Measurements from ENCODE around the gene PANX1. TPM values are rescaled to one million over a fixed set of nuclear protein-coding genes. Genes with fewer than 3 reads are reported as not detected.

The PANX1 gene
- total and polyA plus RNA-seq, 2 donors (not counting 1 experiment from before 2014, with no cell fraction given): 51.7 to 54.5 TPM

DNA sequence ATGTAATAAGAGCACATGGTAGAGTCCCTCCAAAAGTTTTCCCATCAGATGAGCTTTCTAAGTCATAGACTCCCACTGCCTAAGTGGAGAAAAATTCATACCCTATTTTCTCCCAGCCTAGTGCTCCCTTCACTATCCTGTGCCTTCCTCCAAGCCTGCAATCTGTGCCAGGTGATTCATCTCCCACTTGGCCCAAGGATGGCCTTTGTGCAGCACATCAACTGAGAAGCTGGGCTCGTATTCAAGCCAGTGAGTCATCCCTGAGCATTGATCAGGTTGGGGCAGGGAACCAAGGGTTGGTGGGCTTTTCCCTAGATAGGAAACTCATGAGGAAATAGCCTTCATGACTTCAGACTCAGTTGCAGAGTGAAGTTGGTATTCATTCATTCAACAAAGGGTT lies 64.6 kb downstream of the PANX1 start:
- TF ChIP-seq, protein P1, sequence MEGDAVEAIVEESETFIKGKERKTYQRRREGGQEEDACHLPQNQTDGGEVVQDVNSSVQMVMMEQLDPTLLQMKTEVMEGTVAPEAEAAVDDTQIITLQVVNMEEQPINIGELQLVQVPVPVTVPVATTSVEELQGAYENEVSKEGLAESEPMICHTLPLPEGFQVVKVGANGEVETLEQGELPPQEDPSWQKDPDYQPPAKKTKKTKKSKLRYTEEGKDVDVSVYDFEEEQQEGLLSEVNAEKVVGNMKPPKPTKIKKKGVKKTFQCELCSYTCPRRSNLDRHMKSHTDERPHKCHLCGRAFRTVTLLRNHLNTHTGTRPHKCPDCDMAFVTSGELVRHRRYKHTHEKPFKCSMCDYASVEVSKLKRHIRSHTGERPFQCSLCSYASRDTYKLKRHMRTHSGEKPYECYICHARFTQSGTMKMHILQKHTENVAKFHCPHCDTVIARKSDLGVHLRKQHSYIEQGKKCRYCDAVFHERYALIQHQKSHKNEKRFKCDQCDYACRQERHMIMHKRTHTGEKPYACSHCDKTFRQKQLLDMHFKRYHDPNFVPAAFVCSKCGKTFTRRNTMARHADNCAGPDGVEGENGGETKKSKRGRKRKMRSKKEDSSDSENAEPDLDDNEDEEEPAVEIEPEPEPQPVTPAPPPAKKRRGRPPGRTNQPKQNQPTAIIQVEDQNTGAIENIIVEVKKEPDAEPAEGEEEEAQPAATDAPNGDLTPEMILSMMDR (conservative IDR thresholded peaks at IDR 0.05 in 1 of 2, IDR thresholded peaks at IDR 0.05 in 1 of 2; ENCODE audit: low read depth in 1 of 2, low read length in 2 of 2): no peak
- no peak for TF ChIP-seq EZH2 (IDR thresholded peaks at IDR 0.05; ENCODE audit: low read length, missing control alignments)
- no peaks in the 10 kb centered on the region for H4K20me1 ChIP-seq (ENCODE audit: control insufficient read depth, extremely low read depth, insufficient read depth, low read length)
- peaks cover 13% of the 10 kb centered on the region for H3K4me1 ChIP-seq (ENCODE audit: control insufficient read depth, extremely low read depth, insufficient read depth, low read length)
- no peak overlapping the region for H2AFZ ChIP-seq (ENCODE audit: low read length)
- H3K27ac ChIP-seq (ENCODE audit: insufficient read depth, low read length): no peak overlapping the region
- DNase-seq (ENCODE audit: low read depth in 2 of 2): peak; percentile 77 to 92
- no peak overlapping the region for H3K9ac ChIP-seq (ENCODE audit: insufficient read depth, low read length)
- H3K9me3 ChIP-seq (ENCODE audit: control insufficient read depth, insufficient read depth, low read depth, low read length): no peaks in the 10 kb centered on the region
- H3K27me3 ChIP-seq (ENCODE audit: control insufficient read depth, insufficient read depth, low read length): no peaks in the 10 kb centered on the region
- H3K4me3 ChIP-seq (replicated peaks in 1 of 4; ENCODE audit: control extremely low read depth in 1 of 4, insufficient read depth in 1 of 4, low read depth in 3 of 4, low read length in 4 of 4): no peak overlapping the region
- no peaks in the 10 kb centered on the region for H3K79me2 ChIP-seq (ENCODE audit: control insufficient read depth, insufficient read depth, low read length)
- no peaks in the 10 kb centered on the region for H3K36me3 ChIP-seq (ENCODE audit: control insufficient read depth, insufficient read depth, low read length)
- no peak overlapping the region for H3K4me2 ChIP-seq (ENCODE audit: extremely low read depth, insufficient read depth, low read length)

DNA sequence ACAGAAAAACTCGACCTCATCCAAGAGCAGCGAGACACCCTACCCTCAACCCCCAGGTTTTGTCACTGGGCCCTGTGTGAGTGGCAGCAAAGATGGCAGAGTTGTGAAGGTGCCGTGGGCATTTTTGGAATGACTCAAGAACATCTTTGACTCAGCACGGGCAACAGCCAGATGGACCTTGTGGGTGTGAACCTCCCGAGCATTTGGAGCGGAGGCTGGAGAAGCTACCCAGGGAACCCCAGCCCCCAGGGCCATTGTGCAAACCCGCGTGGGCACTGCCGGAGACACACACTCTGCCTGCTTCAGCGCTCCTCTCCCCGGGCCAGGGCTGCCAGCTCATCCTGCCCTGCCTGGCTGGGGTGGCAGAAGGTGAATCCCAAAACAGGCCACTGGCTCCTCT lies 66.1 kb downstream of the PANX1 start:
- TF ChIP-seq, protein P1 (conservative IDR thresholded peaks at IDR 0.05 in 1 of 2, IDR thresholded peaks at IDR 0.05 in 1 of 2; ENCODE audit: low read depth in 1 of 2, low read length in 2 of 2): no peak
- TF ChIP-seq EZH2 (IDR thresholded peaks at IDR 0.05; ENCODE audit: low read length, missing control alignments): no peak
- Histone ChIP-seq H3K9ac (ENCODE audit: insufficient read depth, low read length) (no peak overlapping the region), H4K20me1 (ENCODE audit: control insufficient read depth, extremely low read depth, insufficient read depth, low read length) (no peaks in the 10 kb centered on the region), H3K4me2 (ENCODE audit: extremely low read depth, insufficient read depth, low read length) (no peak overlapping the region), H3K9me3 (ENCODE audit: control insufficient read depth, insufficient read depth, low read depth, low read length) (no peaks in the 10 kb centered on the region), H3K27ac (ENCODE audit: insufficient read depth, low read length) (no peak overlapping the region), H3K27me3 (ENCODE audit: control insufficient read depth, insufficient read depth, low read length) (no peaks in the 10 kb centered on the region), H3K4me1 (ENCODE audit: control insufficient read depth, extremely low read depth, insufficient read depth, low read length) (peaks cover 23% of the 10 kb centered on the region), H3K79me2 (ENCODE audit: control insufficient read depth, insufficient read depth, low read length) (no peaks in the 10 kb centered on the region), H3K4me3 (replicated peaks in 1 of 4; ENCODE audit: control extremely low read depth in 1 of 4, insufficient read depth in 1 of 4, low read depth in 3 of 4, low read length in 4 of 4) (no peak overlapping the region), H3K36me3 (ENCODE audit: control insufficient read depth, insufficient read depth, low read length) (no peaks in the 10 kb centered on the region), H2AFZ (ENCODE audit: low read length) (no peak overlapping the region)
- peak in 1 of 2 donors; percentile 23 for DNase-seq (ENCODE audit: low read depth in 2 of 2)

DNA sequence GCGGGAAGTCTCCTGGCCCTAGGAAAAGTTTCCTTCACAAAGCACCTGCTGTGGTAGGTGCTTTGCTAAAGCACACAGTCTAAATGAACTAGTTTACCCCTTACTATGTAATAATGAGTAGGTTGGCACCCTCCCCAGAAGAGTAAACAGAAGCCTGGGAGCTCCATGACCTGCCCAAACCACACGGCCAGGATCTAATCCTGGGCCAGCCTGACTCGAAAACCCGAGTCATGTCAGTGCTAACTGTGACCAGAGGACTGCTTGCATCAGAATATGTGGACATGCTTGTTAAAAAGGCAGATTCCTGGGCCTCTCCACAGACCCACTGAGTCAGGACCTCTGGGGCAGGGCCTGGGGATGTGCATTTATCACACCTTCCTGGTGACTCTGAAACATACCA lies 67.7 kb downstream of the PANX1 start:
- DNase-seq (ENCODE audit: low read depth in 2 of 2): peak; percentile 25 to 27
- H3K79me2 ChIP-seq (ENCODE audit: control insufficient read depth, insufficient read depth, low read length): no peaks in the 10 kb centered on the region
- no peaks in the 10 kb centered on the region for H4K20me1 ChIP-seq (ENCODE audit: control insufficient read depth, extremely low read depth, insufficient read depth, low read length)
- no peak overlapping the region for H3K9ac ChIP-seq (ENCODE audit: insufficient read depth, low read length)
- no peak overlapping the region for H3K4me3 ChIP-seq (replicated peaks in 1 of 4; ENCODE audit: control extremely low read depth in 1 of 4, insufficient read depth in 1 of 4, low read depth in 3 of 4, low read length in 4 of 4)
- H3K36me3 ChIP-seq (ENCODE audit: control insufficient read depth, insufficient read depth, low read length): no peaks in the 10 kb centered on the region
- peaks cover 29% of the 10 kb centered on the region for H3K4me1 ChIP-seq (ENCODE audit: control insufficient read depth, extremely low read depth, insufficient read depth, low read length)
- H3K27ac ChIP-seq (ENCODE audit: insufficient read depth, low read length): peak overlapping the region; percentile 23
- no peaks in the 10 kb centered on the region for H3K9me3 ChIP-seq (ENCODE audit: control insufficient read depth, insufficient read depth, low read depth, low read length)
- H3K27me3 ChIP-seq (ENCODE audit: control insufficient read depth, insufficient read depth, low read length): no peaks in the 10 kb centered on the region
- TF ChIP-seq EZH2 (IDR thresholded peaks at IDR 0.05; ENCODE audit: low read length, missing control alignments): no peak
- TF ChIP-seq, protein P1 (conservative IDR thresholded peaks at IDR 0.05 in 1 of 2, IDR thresholded peaks at IDR 0.05 in 1 of 2; ENCODE audit: low read depth in 1 of 2, low read length in 2 of 2): no peak
- no peak overlapping the region for H3K4me2 ChIP-seq (ENCODE audit: extremely low read depth, insufficient read depth, low read length)
- H2AFZ ChIP-seq (ENCODE audit: low read length): no peak overlapping the region
